HepG2 (cell line): ENCODE data around the gene MYORG. TPM values are rescaled to one million over a fixed set of nuclear protein-coding genes. Genes with fewer than 3 reads are reported as not detected.

Experiments
- ARID5B ChIP-seq: IDR thresholded peaks from 2 replicates; pipeline ENCODE4 v1.4.0; 2020; ENCODE audit warnings: mild to moderate bottlenecking, missing genetic modification reagents
- DR1 ChIP-seq: sonication (generic); formaldehyde crosslinking; IDR thresholded peaks from 2 replicates; pipeline ENCODE4 v1.8.0; 2021; ENCODE audit warnings: mild to moderate bottlenecking, missing genetic modification reagents, inconsistent platforms
- ETS1 ChIP-seq: sonication (generic); formaldehyde crosslinking; IDR thresholded peaks from 2 replicates; pipeline ENCODE4 v1.4.0; 2020; ENCODE audit warnings: missing genetic modification reagents
- FIP1L1 ChIP-seq: fragments of 200-400 bp; formaldehyde crosslinking; IDR thresholded peaks from 2 replicates; pipeline ENCODE4 v1.6.1; 2018; ENCODE audit warnings: low read depth, mild to moderate bottlenecking, low read length, moderate library complexity, borderline replicate concordance; ENCODE audit not compliant: insufficient read depth
- GABPA ChIP-seq, 2 experiments: IDR thresholded peaks; 2 replicates each; pipeline ENCODE4 v1.6.1; 2011 to 2016; ENCODE audit warnings: low read depth in 2 of 2, low read length in 1 of 2, missing biosample characterization in 1 of 2, missing genetic modification characterization in 1 of 2
- ISX ChIP-seq: sonication (generic); formaldehyde crosslinking; conservative IDR thresholded peaks from 2 replicates; pipeline ENCODE4 v1.5.0; 2020; ENCODE audit warnings: missing genetic modification reagents
- KDM5B ChIP-seq: sonication (generic); formaldehyde crosslinking; IDR thresholded peaks from 2 replicates; pipeline ENCODE4 v1.4.0; 2020; ENCODE audit warnings: missing genetic modification reagents, mild to moderate bottlenecking, borderline replicate concordance
- MIER3 ChIP-seq: IDR thresholded peaks from 2 replicates; pipeline ENCODE4 v1.6.1; 2016; ENCODE audit warnings: missing compliant biosample characterization, borderline replicate concordance
- NCOA2 ChIP-seq: sonication (generic); formaldehyde crosslinking; IDR thresholded peaks from 2 replicates; pipeline ENCODE4 v1.8.0; 2022; ENCODE audit warnings: inconsistent platforms
- NFATC3 ChIP-seq: sonication (generic); formaldehyde crosslinking; IDR thresholded peaks from 2 replicates; pipeline ENCODE4 v1.5.1; 2020; ENCODE audit warnings: mild to moderate bottlenecking, missing genetic modification reagents
- NFE2L1 ChIP-seq: sonication (generic); formaldehyde crosslinking; IDR thresholded peaks from 2 replicates; pipeline ENCODE4 v1.4.0; 2020; ENCODE audit warnings: missing genetic modification reagents, mild to moderate bottlenecking, borderline replicate concordance
- TBX3 ChIP-seq: fragments of 450-650 bp; IDR thresholded peaks from 2 replicates; pipeline ENCODE4 v1.6.1; 2017; ENCODE audit warnings: antibody characterized with exemption, mild to moderate bottlenecking, inconsistent platforms, borderline replicate concordance
- THAP11 ChIP-seq: IDR thresholded peaks from 2 replicates; pipeline ENCODE4 v1.6.1; 2016; ENCODE audit warnings: missing biosample characterization, missing genetic modification reagents
- ZFY ChIP-seq: sonication (generic); formaldehyde crosslinking; IDR thresholded peaks from 2 replicates; pipeline ENCODE4 v1.4.0; 2020; ENCODE audit warnings: missing genetic modification reagents
- ZKSCAN8 ChIP-seq: IDR thresholded peaks from 2 replicates; pipeline ENCODE4 v1.6.1; 2016; ENCODE audit warnings: borderline replicate concordance, missing genetic modification reagents, missing compliant biosample characterization
- ZNF263 ChIP-seq: sonication (generic); formaldehyde crosslinking; IDR thresholded peaks from 2 replicates; pipeline ENCODE4 v1.4.0; 2020; ENCODE audit warnings: missing genetic modification reagents
- ZNF772 ChIP-seq: sonication (generic); formaldehyde crosslinking; IDR thresholded peaks from 2 replicates; pipeline ENCODE4 v1.5.0; 2020; ENCODE audit warnings: mild to moderate bottlenecking, missing genetic modification reagents
- ZNF790 ChIP-seq: sonication (generic); formaldehyde crosslinking; IDR thresholded peaks from 2 replicates; pipeline ENCODE4 v1.8.0; 2022; ENCODE audit warnings: missing genetic modification reagents, mild to moderate bottlenecking, borderline replicate concordance
- polyA plus RNA-seq, 8 experiments: library from polyadenylated mRNA; depleted of rRNA in 3 of 8; stranded (reverse) in 7 of 8; unstranded in 1 of 8; fragments of >200 nt; fragmentation: Illumina TruSeq in 4 of 8; extraction: Trizol in 4 of 8; gene quantifications; 2 replicates each; pipeline versions ENCODE4 v1.2.1 to v1.2.3, GENCODE V29; 2011 to 2016; ENCODE audit warnings: low read depth in 4 of 8, missing spikeins in 1 of 8, mixed read lengths in 1 of 8; ENCODE audit not compliant: insufficient read depth in 1 of 8
- total RNA-seq, 5 experiments: library from RNA; depleted of rRNA; stranded (reverse); fragments of >200 nt; fragmentation: Illumina TruSeq; extraction: Trizol; gene quantifications; 2 replicates each; pipeline ENCODE4 v1.2.3, GENCODE V29; 2016; ENCODE audit warnings: low read depth in 1 of 5
- TF ChIP-seq, protein P1 (sequence below): IDR thresholded peaks from 2 replicates; pipeline ENCODE4 v1.6.1; 2018; ENCODE audit warnings: missing genetic modification reagents
- TF ChIP-seq, protein P2 (sequence below): sonication (generic); formaldehyde crosslinking; IDR thresholded peaks from 2 replicates; pipeline ENCODE4; 2020; ENCODE audit warnings: missing genetic modification reagents, mild to moderate bottlenecking, borderline replicate concordance

Gene MYORG
- total and polyA plus RNA-seq, 2 of the 13 experiments (the other 11 are each of a cell fraction or from before 2014, with no cell fraction given): 11.1 to 22.4 TPM

DNA sequence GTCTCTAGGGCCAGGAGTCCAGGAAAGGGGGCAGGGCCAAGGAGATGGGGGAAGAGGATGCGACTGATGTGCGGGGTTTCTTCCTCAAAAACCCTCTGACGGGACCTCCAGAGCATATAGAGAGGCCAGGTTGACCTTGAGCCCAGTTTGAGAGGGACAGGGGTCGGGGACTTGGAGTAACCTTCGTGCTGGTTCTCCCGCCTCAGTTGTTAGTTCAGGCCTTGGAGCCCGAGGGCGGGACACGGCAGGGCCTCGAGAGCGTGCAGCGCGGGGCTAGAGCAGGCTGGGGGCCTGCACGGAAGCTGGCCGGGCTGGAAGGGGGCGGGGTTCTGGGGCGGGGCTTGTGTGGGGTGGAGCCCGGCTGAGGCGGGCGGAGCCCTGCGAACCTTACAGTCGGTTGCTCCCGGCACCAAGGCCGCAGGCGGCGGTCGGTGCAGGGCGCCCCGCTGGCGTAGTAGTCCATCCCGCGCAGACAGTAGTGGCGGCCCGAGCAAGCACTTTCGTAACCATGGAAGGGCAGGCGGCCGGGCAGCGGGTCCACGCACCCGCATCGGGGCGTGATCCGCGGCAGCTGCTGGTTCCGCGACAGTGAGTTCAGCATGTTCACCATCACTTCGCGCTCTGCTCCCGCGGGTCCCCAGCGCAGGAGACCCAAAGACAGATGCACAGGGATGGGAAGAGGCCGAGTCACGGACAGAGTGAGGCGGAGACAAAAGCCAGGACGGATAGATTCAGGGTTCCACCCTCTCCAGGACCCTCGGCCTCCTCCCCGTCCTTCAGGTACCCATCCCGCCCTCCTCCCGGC is 4.0 kb upstream of the MYORG start (continued):
- TF ChIP-seq ISX (CRISPR knock-in tag) (no peak), FIP1L1 (no peak), NFATC3 (CRISPR knock-in tag) (no peak; the same call in 1 of the 2 replicates), KDM5B (peak; percentile 94; the same call in 1 of the 2 replicates), NFE2L1 (no peak), ZFY (CRISPR knock-in tag) (peak; percentile 94), ZNF263 (CRISPR knock-in tag) (peak; percentile 52; the same call in 1 of the 2 replicates), ETS1 (peak; percentile 60; the same call in 1 of the 2 replicates), TBX3 (no peak), THAP11 (peak; percentile 48; the same call in 1 of the 2 replicates), ZNF772 (peak; percentile 70; the same call in 1 of the 2 replicates), ZNF790 (peak; percentile 39; the same call in 1 of the 2 replicates), MIER3 (CRISPR knock-in tag) (no peak), ARID5B (0 out of 2 replicates have a peak, but pooled peaks have one; percentile 20), NCOA2 (CRISPR knock-in tag) (no peak), DR1 (CRISPR knock-in tag) (no peak), ZKSCAN8 (CRISPR knock-in tag) (no peak), GABPA (IDR thresholded peaks at IDR 0.05; ENCODE audit: low read depth, low read length) (no peak), GABPA (CRISPR knock-in tag; IDR thresholded peaks at IDR 0.05; ENCODE audit: low read depth) (no peak)
- TF ChIP-seq, protein P1, sequence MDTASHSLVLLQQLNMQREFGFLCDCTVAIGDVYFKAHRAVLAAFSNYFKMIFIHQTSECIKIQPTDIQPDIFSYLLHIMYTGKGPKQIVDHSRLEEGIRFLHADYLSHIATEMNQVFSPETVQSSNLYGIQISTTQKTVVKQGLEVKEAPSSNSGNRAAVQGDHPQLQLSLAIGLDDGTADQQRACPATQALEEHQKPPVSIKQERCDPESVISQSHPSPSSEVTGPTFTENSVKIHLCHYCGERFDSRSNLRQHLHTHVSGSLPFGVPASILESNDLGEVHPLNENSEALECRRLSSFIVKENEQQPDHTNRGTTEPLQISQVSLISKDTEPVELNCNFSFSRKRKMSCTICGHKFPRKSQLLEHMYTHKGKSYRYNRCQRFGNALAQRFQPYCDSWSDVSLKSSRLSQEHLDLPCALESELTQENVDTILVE (CRISPR knock-in tag): no peak; the same call in 1 of the 2 replicates
- TF ChIP-seq, protein P2, sequence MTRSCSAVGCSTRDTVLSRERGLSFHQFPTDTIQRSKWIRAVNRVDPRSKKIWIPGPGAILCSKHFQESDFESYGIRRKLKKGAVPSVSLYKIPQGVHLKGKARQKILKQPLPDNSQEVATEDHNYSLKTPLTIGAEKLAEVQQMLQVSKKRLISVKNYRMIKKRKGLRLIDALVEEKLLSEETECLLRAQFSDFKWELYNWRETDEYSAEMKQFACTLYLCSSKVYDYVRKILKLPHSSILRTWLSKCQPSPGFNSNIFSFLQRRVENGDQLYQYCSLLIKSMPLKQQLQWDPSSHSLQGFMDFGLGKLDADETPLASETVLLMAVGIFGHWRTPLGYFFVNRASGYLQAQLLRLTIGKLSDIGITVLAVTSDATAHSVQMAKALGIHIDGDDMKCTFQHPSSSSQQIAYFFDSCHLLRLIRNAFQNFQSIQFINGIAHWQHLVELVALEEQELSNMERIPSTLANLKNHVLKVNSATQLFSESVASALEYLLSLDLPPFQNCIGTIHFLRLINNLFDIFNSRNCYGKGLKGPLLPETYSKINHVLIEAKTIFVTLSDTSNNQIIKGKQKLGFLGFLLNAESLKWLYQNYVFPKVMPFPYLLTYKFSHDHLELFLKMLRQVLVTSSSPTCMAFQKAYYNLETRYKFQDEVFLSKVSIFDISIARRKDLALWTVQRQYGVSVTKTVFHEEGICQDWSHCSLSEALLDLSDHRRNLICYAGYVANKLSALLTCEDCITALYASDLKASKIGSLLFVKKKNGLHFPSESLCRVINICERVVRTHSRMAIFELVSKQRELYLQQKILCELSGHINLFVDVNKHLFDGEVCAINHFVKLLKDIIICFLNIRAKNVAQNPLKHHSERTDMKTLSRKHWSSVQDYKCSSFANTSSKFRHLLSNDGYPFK (CRISPR knock-in tag): no peak; the same call in 1 of the 2 replicates
